GM12801 (cell line): ENCODE measurements around the gene FBXO15.

Source experiments
- TF ChIP-seq, protein P1 (sequence below): IDR thresholded peaks from one replicate; pipeline ENCODE4 v1.5.1; 2011; ENCODE audit warnings: control low read depth; ENCODE audit not compliant: insufficient read length; ENCODE audit errors: extremely low read depth

The FBXO15 gene

DNA sequence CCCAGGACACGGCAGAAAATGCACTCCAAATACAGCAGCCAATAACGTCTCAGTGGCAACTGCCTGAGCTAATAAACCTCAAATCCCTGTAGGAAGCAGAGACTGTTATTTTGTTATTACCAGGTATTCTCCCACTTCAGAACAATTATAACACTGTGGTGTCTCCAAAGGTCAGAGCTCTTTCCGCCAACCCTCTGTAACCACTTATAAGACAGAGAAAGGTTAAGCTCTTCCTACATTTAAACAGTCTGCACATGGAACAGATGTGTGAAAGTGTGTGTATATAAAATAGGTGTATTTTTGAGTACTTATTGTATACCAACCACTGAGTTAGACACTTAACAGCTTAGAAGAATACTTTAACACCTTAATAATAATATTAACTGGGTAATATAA lies 64.1 kb downstream of the FBXO15 start:
- TF ChIP-seq, protein P1, sequence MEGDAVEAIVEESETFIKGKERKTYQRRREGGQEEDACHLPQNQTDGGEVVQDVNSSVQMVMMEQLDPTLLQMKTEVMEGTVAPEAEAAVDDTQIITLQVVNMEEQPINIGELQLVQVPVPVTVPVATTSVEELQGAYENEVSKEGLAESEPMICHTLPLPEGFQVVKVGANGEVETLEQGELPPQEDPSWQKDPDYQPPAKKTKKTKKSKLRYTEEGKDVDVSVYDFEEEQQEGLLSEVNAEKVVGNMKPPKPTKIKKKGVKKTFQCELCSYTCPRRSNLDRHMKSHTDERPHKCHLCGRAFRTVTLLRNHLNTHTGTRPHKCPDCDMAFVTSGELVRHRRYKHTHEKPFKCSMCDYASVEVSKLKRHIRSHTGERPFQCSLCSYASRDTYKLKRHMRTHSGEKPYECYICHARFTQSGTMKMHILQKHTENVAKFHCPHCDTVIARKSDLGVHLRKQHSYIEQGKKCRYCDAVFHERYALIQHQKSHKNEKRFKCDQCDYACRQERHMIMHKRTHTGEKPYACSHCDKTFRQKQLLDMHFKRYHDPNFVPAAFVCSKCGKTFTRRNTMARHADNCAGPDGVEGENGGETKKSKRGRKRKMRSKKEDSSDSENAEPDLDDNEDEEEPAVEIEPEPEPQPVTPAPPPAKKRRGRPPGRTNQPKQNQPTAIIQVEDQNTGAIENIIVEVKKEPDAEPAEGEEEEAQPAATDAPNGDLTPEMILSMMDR = no peak

DNA sequence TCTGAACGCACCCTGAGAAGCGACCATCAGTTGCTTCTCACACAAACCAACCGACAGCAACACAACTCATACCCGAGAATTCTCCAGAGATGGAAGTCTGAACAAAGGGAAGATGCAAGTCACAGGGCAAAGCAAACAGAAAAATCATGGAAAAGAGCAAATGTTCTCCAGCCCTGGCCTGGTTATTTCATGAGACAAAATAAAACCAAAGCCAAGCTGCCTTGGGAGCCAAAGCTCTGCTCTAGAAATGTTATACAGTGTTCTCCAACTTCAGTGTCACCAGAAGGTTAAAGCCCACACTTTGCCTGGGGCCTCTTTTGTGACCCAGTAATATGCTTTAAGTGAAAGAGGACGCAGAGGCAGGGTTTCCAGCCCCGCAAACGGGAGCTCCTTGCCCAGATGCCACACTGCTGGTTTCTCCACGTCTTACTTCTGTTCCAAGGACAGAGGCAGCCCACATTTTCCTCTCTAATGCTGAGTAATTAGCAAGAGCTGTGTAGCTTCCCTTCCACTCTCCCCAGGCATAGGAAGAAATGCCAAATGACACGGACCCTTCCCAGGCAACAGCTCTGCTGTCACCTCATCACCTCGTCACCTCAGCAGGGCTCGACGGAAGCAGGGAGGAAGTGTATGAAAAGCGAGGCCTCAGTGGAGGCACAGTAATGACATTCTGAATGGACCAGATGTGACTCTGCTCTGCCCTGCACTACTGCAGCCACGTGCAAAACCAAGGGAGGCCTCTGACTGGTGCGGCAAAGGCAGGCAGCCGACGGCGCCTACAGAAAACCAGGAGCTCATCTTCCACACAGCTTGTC lies 64.7 kb downstream of the FBXO15 start:
- TF ChIP-seq, protein P1 = no peak

DNA sequence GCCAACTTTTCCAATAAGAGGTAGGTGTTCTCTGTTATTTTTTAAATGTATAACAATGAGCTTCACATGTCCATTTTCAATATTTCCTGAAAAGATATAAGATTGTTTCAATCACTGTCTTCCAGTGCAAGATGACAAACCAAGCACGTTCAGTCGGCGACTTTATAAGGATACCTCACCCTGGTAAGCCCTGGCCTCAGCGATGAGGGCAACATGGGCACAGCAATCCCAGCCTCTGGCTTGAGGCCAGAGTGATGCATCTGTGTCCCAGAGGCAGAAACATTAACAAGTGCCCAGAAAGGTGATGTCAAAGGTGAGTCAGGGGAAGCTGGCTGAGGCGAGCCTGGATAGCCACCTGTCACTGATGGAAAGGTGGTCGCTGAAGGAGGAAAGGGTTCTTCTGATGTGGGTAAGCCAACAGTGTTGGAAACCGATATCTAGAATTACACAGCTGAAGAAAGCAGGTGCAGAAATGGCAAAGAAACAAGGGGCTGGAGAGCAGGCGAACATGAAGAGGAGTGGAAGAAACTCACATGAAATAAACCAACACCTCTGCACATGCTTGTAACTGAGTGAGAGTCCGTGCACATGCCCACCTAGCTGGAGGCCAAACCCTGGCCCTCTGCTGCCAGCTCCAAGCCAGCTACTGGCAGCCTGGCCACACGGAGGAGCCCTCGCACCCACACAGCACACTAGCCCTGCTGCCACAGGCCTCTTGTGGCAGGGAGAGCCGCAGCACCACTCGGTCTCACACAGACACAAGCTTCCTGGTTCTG lies 65.5 kb downstream of the FBXO15 start:
- TF ChIP-seq, protein P1 = no peak

- TF ChIP-seq, protein P1 = no peak
These were observed 69.4 kb downstream of the FBXO15 start for GRCh38 chr18:74078257-74078656.

DNA sequence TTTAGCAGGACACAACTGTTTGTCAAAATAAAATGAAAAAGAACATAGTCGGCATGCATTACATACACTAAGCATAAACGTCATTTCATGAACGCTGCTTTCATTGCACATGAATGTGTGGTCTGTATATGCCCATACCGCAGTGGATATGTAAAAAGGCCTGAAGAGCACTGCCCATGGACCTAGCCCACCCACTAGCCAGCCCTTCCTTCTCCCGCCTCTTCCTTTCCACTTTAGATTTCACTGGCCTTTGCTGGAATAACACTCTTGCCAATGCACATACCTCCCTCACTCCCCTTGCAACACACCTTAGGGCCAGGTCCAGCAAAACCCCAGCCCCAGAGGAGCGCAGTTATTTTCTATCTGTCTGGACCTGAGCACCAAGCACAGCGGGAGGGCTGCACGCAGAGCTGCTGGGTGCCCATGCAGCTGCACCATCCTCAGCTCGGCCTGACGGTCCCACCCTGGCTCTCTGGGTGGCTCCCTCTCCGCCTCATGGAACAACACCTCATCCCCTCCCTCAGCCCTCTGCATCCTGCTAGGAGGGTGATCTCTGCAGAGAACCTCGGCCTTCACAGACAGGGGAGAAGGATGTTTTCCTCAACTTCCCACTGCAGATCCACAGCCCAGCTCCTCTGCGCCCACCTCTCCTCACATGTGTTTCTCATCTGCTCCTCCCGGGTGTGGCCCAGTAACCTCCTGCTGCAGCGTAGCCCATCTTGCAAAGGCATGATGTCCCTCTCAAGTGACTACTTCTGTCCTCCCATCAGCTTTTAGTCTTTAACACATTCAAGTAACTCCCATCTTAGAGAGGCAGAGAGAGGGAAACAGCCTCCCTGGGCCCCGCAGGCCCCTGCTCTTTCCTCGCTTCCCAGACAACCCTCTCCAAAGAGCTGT lies 72.7 kb downstream of the FBXO15 start:
- TF ChIP-seq, protein P1 = no peak

DNA sequence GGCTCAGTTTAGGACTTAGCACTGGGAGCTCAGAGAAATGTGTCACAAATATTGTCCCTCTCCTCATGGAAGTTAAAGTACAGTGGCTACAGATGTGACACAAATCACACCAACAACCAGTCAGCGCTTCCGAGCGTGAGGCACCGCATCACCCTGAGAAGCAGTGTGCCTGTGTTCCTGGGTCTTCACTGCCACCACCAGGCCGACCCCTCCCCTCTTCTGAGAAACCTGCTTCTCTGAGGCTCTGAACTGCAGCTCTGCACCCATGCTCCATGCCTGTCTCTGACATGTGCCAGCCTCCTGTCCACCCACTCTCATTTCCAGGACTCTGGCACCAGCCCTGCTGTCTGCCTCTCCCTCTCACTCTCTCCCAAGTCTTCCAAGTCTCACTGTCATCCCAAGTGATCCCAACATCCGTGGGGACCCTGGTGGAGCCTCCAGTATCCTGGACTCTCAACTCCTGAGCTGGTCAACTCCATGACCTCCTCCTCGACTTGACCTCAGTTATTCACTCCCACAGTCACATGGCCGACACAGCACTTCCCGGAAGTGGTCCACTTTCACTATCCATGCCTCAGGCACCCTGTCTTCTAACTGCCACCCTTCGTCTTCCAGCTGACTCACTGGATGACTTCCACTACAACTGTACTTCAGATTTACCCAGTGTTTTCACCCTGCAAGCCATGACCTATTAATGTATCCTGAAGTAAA lies 73.5 kb downstream of the FBXO15 start:
- TF ChIP-seq, protein P1 = no peak
